ENCODE results near the gene PDE4D. TPM values are rescaled to one million over a fixed set of nuclear protein-coding genes. Genes with fewer than 3 reads are reported as not detected.

The PDE4D gene
- total RNA-seq, 1 donor from 2014 or later, result 39.2 TPM

GRCh38 chr5:58972301-58972700, 921.2 kb downstream of the PDE4D start:
- no peak for DNase-seq (ENCODE audit: low read depth)
- H3K27me3 ChIP-seq (ENCODE audit: control insufficient read depth, insufficient read depth, low read length), result no peaks in the 10 kb centered on the region
- no peak overlapping the region for H3K4me3 ChIP-seq (ENCODE audit: low read depth, low read length)
- no peak for TF ChIP-seq CTCF (IDR thresholded peaks at IDR 0.05; ENCODE audit: insufficient read depth, low read length, poor library complexity, severe bottlenecking)
- peaks cover 3% of the 10 kb centered on the region for H3K36me3 ChIP-seq (ENCODE audit: control insufficient read depth, insufficient read depth, low read length)

GRCh38 chr5:58970766-58971165, 922.8 kb downstream of the PDE4D start:
- peaks cover 3% of the 10 kb centered on the region for H3K36me3 ChIP-seq (ENCODE audit: control insufficient read depth, insufficient read depth, low read length)
- no peak overlapping the region for H3K4me3 ChIP-seq (ENCODE audit: low read depth, low read length)
- no peak for DNase-seq (ENCODE audit: low read depth)
- no peaks in the 10 kb centered on the region for H3K27me3 ChIP-seq (ENCODE audit: control insufficient read depth, insufficient read depth, low read length)
- TF ChIP-seq CTCF (IDR thresholded peaks at IDR 0.05; ENCODE audit: insufficient read depth, low read length, poor library complexity, severe bottlenecking), result no peak

GRCh38 chr5:58969795-58970194, 923.7 kb downstream of the PDE4D start:
- DNase-seq (ENCODE audit: low read depth), result no peak
- H3K36me3 ChIP-seq (ENCODE audit: control insufficient read depth, insufficient read depth, low read length), result peaks cover 3% of the 10 kb centered on the region
- no peak overlapping the region for H3K4me3 ChIP-seq (ENCODE audit: low read depth, low read length)
- H3K27me3 ChIP-seq (ENCODE audit: control insufficient read depth, insufficient read depth, low read length), result no peaks in the 10 kb centered on the region
- no peak for TF ChIP-seq CTCF (IDR thresholded peaks at IDR 0.05; ENCODE audit: insufficient read depth, low read length, poor library complexity, severe bottlenecking)

GRCh38 chr5:58969253-58969652, 924.3 kb downstream of the PDE4D start:
- Histone ChIP-seq H3K36me3 (ENCODE audit: control insufficient read depth, insufficient read depth, low read length) (peaks cover 1% of the 10 kb centered on the region), H3K4me3 (ENCODE audit: low read depth, low read length) (no peak overlapping the region), H3K27me3 (ENCODE audit: control insufficient read depth, insufficient read depth, low read length) (no peaks in the 10 kb centered on the region)
- no peak for DNase-seq (ENCODE audit: low read depth)
- no peak for TF ChIP-seq CTCF (IDR thresholded peaks at IDR 0.05; ENCODE audit: insufficient read depth, low read length, poor library complexity, severe bottlenecking)

GRCh38 chr5:58968350-58968749, 925.2 kb downstream of the PDE4D start:
- Histone ChIP-seq H3K27me3 (ENCODE audit: control insufficient read depth, insufficient read depth, low read length) (no peaks in the 10 kb centered on the region), H3K4me3 (ENCODE audit: low read depth, low read length) (no peak overlapping the region), H3K36me3 (ENCODE audit: control insufficient read depth, insufficient read depth, low read length) (peaks cover 1% of the 10 kb centered on the region)
- TF ChIP-seq CTCF (IDR thresholded peaks at IDR 0.05; ENCODE audit: insufficient read depth, low read length, poor library complexity, severe bottlenecking), result no peak
- no peak for DNase-seq (ENCODE audit: low read depth)

- DNase-seq (ENCODE audit: low read depth), result no peak
- no peak overlapping the region for H3K4me3 ChIP-seq (ENCODE audit: low read depth, low read length)
- H3K27me3 ChIP-seq (ENCODE audit: control insufficient read depth, insufficient read depth, low read length), result no peaks in the 10 kb centered on the region
- no peak for TF ChIP-seq CTCF (IDR thresholded peaks at IDR 0.05; ENCODE audit: insufficient read depth, low read length, poor library complexity, severe bottlenecking)
- H3K36me3 ChIP-seq (ENCODE audit: control insufficient read depth, insufficient read depth, low read length), result peaks cover 1% of the 10 kb centered on the region
These were observed 925.8 kb downstream of the PDE4D start for GRCh38 chr5:58967597-58968281.

All from kidney epithelial cell (primary cell).